IPS-NIHi7 (cell line): ENCODE data around the gene BANF2.
"Not testable (repeated sequence)": the region's sequence is repeated elsewhere in the genome, so short reads cannot be mapped to it uniquely, and the experiment has no call there.

ENCODE experiments used
- DNase-seq: peaks from one replicate; pipeline ENCODE4 v3.0.0; 2012; ENCODE audit warnings: mixed read lengths; ENCODE audit errors: extremely low spot score

The BANF2 gene

GRCh38 chr20:17765017-17765416 is 65.3 kb downstream of the BANF2 start:
- DNase-seq, result no peak

GRCh38 chr20:17765584-17765983 is 65.8 kb downstream of the BANF2 start:
- DNase-seq, result no peak

DNA sequence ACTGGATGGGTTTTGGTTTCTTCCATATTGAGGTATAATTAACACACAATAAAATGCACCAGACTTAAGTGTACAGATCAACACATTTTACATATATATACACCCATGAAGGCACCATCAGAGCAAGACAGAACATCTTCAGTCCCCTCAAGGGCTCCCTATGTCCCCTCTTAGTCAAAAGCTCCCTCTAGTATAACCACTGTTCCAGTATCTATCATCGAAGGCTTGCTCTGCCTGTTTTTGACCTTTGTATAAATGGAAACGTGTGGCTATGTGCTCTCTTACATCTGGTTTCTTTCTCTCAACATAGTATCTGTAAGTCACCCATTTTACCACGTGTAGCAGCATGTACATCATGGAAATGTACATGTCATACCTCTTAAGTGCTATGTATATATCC is 66.5 kb downstream of the BANF2 start:
- DNase-seq, result no peak

DNA sequence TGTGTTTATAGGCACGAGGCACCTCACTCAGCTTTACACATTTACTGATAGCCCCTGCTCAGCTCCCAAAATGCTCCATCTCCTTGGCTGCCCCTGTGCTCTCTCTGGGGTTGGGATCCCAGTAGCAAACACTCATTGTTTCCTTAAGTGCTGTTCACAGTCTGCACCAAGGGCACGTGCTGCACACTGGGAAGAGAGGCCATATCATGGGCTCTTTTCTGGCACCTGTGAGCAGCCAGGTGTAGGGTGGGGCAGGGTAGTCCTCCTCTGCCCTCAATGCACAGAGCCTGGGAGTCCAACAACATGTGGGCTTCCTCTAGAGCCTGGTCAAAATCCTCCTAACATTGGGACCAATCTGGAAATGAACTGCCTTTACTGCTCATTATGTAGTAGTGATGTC is 67.9 kb downstream of the BANF2 start:
- DNase-seq, result no peak

GRCh38 chr20:17768271-17768670 is 68.5 kb downstream of the BANF2 start:
- DNase-seq, result no peak

DNA sequence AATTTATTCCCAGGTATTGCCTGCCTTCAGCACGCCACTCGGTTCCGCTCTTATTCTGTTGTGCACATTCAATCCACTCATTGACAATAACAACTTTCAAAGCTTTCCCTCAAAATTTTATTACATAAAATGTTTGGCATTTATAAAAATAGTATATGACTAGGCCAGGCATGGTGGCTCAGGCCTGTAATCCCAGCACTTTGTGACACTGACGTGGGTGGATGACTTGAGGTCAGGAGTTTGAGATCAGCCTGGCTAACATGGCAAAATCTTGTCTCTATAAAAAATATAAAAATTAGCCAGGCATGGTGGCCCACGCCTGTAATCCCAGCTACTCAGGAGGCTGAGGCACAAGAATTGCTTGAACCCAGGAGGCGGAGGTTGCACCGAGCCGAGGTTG is 70.0 kb downstream of the BANF2 start:
- not testable (repeated sequence) for DNase-seq

- DNase-seq, result no peak
Observed at GRCh38 chr20:17771206-17772004, 71.6 kb downstream of the BANF2 start.

DNA sequence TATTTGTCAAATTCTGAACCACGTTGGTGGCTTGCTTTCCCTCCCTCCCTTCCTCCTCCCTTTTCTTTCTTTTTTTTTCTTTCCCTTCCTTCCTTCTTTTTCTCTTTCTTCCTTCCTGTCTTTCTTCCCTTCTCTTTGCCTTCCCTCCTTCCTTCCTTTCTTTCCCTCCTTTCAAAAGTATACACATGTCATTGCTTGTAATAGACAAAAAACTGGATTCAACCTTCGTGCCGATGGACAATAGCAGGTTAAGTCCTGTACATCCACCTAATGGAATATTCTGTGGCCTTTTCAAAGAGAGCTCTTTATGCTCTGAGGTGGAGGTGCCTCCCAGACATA is 72.2 kb downstream of the BANF2 start:
- DNase-seq, result no peak

- DNase-seq, result no peak
Observed at GRCh38 chr20:17773619-17774018, 73.9 kb downstream of the BANF2 start.

DNA sequence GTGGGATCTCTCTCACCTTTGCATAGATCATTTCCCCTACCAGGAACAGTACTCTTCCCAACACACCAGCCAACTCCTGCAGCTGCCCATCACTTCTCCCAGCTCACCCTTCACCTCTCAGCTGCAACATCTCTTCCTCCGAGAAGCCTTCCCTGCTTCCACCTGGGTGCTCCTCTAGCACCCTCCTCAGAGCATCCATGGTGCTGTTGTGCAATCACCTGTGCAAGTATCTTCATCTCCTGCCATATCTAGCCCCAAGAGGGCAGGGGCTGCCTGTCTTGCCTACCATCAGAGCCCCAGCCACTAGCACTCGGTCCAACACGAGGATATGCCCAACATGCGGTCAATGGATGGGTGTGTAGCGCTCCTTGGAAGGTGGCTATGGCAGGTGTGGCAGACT is 75.8 kb downstream of the BANF2 start:
- no peak for DNase-seq

DNA sequence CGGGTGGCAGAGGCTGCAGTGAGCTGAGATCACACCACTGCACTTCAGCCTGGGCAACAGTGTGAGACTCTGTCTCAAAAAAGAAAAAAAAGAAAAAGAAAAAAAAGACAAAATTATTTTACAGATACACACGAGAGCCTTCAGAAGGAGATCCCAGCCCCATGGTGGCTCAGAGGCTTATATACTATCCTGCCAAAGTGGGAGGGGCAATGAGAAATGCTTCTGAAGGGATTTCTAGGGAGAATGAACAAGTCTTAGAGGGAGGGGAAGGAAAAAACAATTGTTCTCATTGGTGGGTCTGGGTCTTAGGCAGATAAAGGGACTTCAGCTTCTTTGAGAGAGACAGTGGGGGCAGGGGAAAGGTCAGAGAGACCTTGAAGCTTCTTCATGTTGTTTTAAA is 76.8 kb downstream of the BANF2 start:
- DNase-seq, result no peak

DNA sequence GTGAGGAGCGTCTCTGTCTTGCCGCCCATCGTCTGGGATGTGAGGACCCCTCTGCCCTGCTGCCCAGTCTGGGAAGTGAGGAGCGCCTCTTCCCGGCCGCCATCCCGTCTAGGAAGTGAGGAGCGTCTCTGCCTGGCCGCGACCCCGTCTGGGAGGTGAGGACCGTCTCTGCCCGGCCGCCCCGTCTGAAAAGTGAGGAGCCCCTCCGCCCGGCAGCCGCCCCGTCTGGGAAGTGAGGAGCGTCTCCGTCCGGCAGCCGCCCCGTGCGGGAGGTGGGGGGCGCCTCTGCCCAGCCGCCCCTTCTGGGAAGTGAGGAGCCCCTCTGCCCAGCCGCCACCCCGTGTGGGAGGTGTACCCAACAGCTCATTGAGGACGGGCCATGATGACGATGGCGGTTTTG is 79.2 kb downstream of the BANF2 start:
- DNase-seq, result not testable (repeated sequence)

GRCh38 chr20:17782768-17783167 is 83.0 kb downstream of the BANF2 start:
- DNase-seq, result no peak

DNA sequence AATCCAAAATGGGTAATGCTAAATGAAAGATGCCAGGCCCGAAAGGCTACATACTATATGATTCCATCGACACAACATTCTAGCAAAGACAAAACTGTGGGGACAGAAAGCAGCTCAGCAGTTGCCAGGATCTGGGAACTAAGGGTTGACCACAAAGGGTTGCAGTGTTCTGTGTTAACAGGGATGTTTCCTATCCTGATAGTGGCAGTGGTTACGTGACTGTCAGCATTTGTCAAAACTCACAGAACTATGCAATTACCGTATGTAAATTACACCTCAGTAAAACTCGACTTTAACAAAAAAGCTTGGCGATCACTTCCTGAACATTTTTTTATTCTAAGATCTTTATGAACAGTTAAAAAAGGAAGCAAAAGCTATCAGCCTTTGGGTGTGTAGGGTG is 83.9 kb downstream of the BANF2 start:
- no peak for DNase-seq

- DNase-seq, result no peak
Observed at GRCh38 chr20:17785007-17785406, 85.2 kb downstream of the BANF2 start.
